ENCODE measurements around the gene PGM2L1. TPM values are rescaled to one million over a fixed set of nuclear protein-coding genes. Genes with fewer than 3 reads are reported as not detected.

Gene PGM2L1
- total RNA-seq, 2 donors from 2014 or later = 12.0 to 16.1 TPM

GRCh38 chr11:74322667-74323066 is 75.6 kb downstream of the PGM2L1 start:
- Histone ChIP-seq H3K27me3 (ENCODE audit: control insufficient read depth, insufficient read depth, low read length, poor library complexity, severe bottlenecking) (no peaks in the 10 kb centered on the region), H3K36me3 (ENCODE audit: control insufficient read depth, insufficient read depth, low read length) (no peaks in the 10 kb centered on the region), H3K27ac (ENCODE audit: low read depth, low read length) (no peak overlapping the region), H3K9me3 (ENCODE audit: control insufficient read depth, low read length) (peaks cover 3% of the 10 kb centered on the region), H3K9ac (ENCODE audit: extremely low read depth, low read length, poor library complexity, severe bottlenecking) (no peak overlapping the region), H3K4me1 (ENCODE audit: control insufficient read depth, insufficient read depth, low read length) (no peaks in the 10 kb centered on the region), H3K4me3 (ENCODE audit: low read length) (no peak overlapping the region)
- DNase-seq = no peak
- Mint-ChIP-seq H3K27me3 (ENCODE audit: insufficient read depth) (peaks cover 6% of the 10 kb centered on the region), H3K36me3 (ENCODE audit: low read depth) (peaks cover 5% of the 10 kb centered on the region), H3K4me1 (no peaks in the 10 kb centered on the region), H3K9me3 (peaks cover 9% of the 10 kb centered on the region), H3K4me3 (no peak overlapping the region), H3K27ac (no peak overlapping the region)
- WGBS, 2 experiments (ENCODE audit: insufficient coverage in 1 of 2, insufficient read length in 1 of 2) = 82% methylated on average over 2 of the region's 2 CpGs; no CpG with 5 or more reads in 1 of the 2 experiments
- no peak for TF ChIP-seq CTCF (conservative IDR thresholded peaks at IDR 0.05)

GRCh38 chr11:74321487-74322188 is 76.6 kb downstream of the PGM2L1 start:
- peaks cover 14% of the 10 kb centered on the region for H3K9me3 ChIP-seq (ENCODE audit: control insufficient read depth, low read length)
- 73 to 78% methylated on average over 8 to 10 of the region's 10 CpGs for WGBS, 2 experiments (ENCODE audit: insufficient coverage in 1 of 2, insufficient read length in 1 of 2)
- H3K36me3 ChIP-seq (ENCODE audit: control insufficient read depth, insufficient read depth, low read length) = no peaks in the 10 kb centered on the region
- H3K4me1 Mint-ChIP-seq = no peaks in the 10 kb centered on the region
- no peaks in the 10 kb centered on the region for H3K4me1 ChIP-seq (ENCODE audit: control insufficient read depth, insufficient read depth, low read length)
- no peak overlapping the region for H3K27ac Mint-ChIP-seq
- no peak overlapping the region for H3K9ac ChIP-seq (ENCODE audit: extremely low read depth, low read length, poor library complexity, severe bottlenecking)
- no peak overlapping the region for H3K4me3 ChIP-seq (ENCODE audit: low read length)
- H3K4me3 Mint-ChIP-seq = no peak overlapping the region
- peaks cover 11% of the 10 kb centered on the region for H3K9me3 Mint-ChIP-seq
- H3K27ac ChIP-seq (ENCODE audit: low read depth, low read length) = no peak overlapping the region
- no peaks in the 10 kb centered on the region for H3K27me3 ChIP-seq (ENCODE audit: control insufficient read depth, insufficient read depth, low read length, poor library complexity, severe bottlenecking)
- TF ChIP-seq CTCF (conservative IDR thresholded peaks at IDR 0.05) = peak; percentile 90
- no peaks in the 10 kb centered on the region for H3K36me3 Mint-ChIP-seq (ENCODE audit: low read depth)
- peaks cover 8% of the 10 kb centered on the region for H3K27me3 Mint-ChIP-seq (ENCODE audit: insufficient read depth)
- DNase-seq = peak; percentile 71

- no peak overlapping the region for H3K4me3 ChIP-seq (ENCODE audit: low read length)
- no peaks in the 10 kb centered on the region for H3K27me3 ChIP-seq (ENCODE audit: control insufficient read depth, insufficient read depth, low read length, poor library complexity, severe bottlenecking)
- H3K4me1 ChIP-seq (ENCODE audit: control insufficient read depth, insufficient read depth, low read length) = no peaks in the 10 kb centered on the region
- WGBS, 2 experiments (ENCODE audit: insufficient coverage in 1 of 2, insufficient read length in 1 of 2) = 81 to 100% methylated on average over 1 to 2 of the region's 2 CpGs
- peaks cover 21% of the 10 kb centered on the region for H3K9me3 ChIP-seq (ENCODE audit: control insufficient read depth, low read length)
- H3K27me3 Mint-ChIP-seq (ENCODE audit: insufficient read depth) = peaks cover 10% of the 10 kb centered on the region
- no peak overlapping the region for H3K9ac ChIP-seq (ENCODE audit: extremely low read depth, low read length, poor library complexity, severe bottlenecking)
- TF ChIP-seq CTCF (conservative IDR thresholded peaks at IDR 0.05) = no peak
- no peak overlapping the region for H3K27ac ChIP-seq (ENCODE audit: low read depth, low read length)
- H3K4me1 Mint-ChIP-seq = no peaks in the 10 kb centered on the region
- DNase-seq = no peak
- H3K36me3 ChIP-seq (ENCODE audit: control insufficient read depth, insufficient read depth, low read length) = no peaks in the 10 kb centered on the region
- H3K27ac Mint-ChIP-seq = no peak overlapping the region
- peaks cover 17% of the 10 kb centered on the region for H3K9me3 Mint-ChIP-seq
- no peaks in the 10 kb centered on the region for H3K36me3 Mint-ChIP-seq (ENCODE audit: low read depth)
- no peak overlapping the region for H3K4me3 Mint-ChIP-seq
Observed at GRCh38 chr11:74320538-74320937, 77.7 kb downstream of the PGM2L1 start.

Data from endodermal cell (in vitro differentiated cells).